ENCODE data around the gene NUP93.

Gene NUP93

DNA sequence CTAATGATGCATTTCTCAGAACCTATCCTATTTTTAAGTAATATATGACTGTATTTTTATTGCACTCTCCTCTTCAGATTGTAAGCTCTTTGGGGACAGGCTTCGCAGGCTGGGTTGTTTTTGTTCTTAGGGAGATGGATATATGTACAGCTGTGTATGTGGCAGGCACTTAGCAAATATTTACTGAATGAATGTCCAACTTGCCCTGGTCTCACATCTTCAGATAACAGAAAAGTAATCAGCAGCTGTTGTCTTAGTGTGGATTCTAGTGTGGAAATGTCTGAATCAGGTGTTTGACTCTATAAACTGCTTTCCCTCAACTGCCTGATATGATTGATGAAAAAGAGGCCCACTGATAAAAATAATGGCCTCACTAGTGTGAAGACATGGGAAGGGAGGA lies 88.0 kb downstream of the NUP93 start:
- DNase-seq (ENCODE audit: low read depth): no peak

- DNase-seq (ENCODE audit: low read depth): no peak
These were observed 93.3 kb downstream of the NUP93 start for GRCh38 chr16:56823081-56823733.

DNA sequence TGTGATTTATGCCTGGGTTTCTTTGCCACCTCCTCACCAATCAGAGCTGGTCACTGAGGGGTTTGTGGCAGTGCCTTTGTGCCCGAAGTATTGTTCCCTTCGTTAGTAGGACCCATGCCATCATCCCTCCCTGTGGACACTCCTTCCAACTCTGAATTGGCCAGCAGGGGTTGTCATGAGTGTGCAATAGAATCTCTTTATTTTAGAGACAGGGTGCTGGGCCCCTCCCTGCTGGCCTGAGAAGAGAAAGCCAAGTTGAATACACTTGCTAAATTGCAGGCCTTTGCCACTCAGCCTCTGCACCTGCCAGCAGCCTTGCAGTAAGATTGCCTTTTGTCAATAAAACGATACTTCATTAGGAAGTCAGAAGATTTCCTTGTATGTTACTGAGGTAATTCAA lies 94.4 kb downstream of the NUP93 start:
- DNase-seq (ENCODE audit: low read depth): no peak

DNA sequence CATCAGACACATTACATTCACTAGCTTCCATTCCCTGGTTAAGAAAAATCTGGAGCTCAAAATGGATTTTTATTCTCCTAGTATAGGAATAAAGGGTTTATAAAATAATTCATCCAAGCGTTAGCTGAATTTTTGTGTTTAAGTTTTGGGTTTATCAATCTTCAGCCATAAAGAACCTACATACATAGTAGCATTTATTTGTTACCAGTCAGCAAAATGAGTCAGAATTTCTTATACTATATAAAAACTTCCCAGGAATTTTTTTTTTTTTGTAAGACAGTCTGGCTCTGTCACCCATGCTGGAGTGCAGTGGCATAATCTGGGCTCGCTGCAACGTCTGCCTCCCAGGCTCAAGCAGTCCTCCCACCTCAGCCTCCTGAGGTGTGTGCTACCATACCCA lies 94.9 kb downstream of the NUP93 start:
- DNase-seq (ENCODE audit: low read depth): no peak

DNA sequence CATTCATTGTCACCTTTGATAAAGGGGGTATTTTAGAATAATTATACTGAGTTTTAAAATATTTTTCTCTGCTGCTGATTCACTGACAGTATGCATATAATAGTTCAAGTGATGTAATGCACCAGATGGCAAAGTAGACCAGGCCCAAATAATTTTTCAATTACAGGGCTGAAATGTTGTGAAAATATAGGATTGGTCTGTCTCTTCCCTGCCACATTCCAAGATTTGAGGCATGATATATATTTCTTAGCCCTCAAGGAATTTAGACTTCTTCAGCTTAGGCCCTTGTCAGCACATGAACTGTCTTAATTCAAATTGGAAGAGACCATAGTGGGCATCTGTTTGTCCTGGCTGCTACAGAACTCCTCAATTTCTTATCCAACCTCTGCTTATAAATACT lies 95.9 kb downstream of the NUP93 start:
- DNase-seq (ENCODE audit: low read depth): no peak

DNA sequence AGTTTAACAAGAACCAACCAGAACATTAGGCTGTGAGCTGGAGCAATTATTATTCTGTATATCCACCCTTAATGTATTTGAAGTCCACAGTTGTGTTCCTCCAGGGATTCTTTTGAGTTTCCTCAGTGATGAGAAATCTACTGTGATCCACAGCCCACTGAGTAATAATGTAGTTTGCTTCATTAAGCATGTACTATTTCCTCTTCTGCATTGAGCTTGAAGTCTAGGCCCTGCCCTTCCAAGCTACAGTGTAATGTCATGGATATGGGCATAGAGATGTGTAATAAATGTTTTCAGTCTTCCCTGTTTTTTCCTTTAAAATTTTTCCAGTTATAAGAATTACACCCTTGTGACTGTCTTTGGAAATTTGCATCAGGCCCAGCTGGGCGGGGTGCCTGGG lies 98.7 kb downstream of the NUP93 start:
- DNase-seq (ENCODE audit: low read depth): no peak

DNA sequence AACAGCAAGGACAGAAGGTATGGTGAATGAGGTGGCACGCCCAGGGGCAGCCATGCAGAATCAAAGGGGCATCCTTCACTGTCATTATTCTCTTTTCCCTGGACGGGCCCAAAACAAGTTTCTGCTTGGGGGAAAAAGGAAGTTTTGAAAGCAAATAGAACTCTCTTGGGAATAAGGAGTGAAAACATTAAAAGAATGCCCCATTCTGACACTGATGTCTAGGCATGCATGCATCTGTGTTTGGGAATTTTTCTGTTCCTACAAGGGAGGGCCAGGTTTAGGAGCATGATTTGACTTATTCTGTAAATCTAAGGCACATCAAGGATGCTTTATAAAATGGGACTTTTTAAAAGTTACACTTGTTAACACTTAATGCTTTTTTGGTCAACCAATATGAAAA lies 100.7 kb downstream of the NUP93 start:
- DNase-seq (ENCODE audit: low read depth): no peak

GRCh38 chr16:56832768-56833167 lies 102.8 kb downstream of the NUP93 start:
- DNase-seq (ENCODE audit: low read depth): no peak

- no peak for DNase-seq (ENCODE audit: low read depth)
These were observed 103.5 kb downstream of the NUP93 start for GRCh38 chr16:56833243-56833970.

DNA sequence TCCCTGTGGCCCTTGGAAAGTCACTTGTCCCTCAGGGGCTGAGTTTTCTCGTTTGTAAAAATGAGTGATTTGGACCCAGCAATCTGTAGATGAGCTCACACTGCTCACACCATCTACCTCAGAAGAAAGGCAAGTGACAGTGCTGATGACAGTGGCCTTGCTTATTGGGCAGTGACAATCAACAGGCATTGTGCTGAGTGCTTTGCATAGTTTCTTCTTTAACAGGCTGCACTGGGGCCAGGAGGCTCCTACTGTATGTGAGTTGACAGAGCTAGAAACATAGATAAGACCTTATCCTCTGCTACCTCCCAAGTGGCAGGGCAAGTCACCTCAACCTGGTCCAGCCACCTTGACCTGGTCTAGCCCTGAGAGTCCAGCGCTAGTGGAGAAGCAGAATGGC lies 105.4 kb downstream of the NUP93 start:
- DNase-seq (ENCODE audit: low read depth): no peak

GRCh38 chr16:56836410-56837230 lies 106.7 kb downstream of the NUP93 start:
- DNase-seq (ENCODE audit: low read depth): no peak

- DNase-seq (ENCODE audit: low read depth): no peak
These were observed 108.9 kb downstream of the NUP93 start for GRCh38 chr16:56838622-56839337.

GRCh38 chr16:56841233-56841632 lies 111.3 kb downstream of the NUP93 start:
- DNase-seq (ENCODE audit: low read depth): no peak

GRCh38 chr16:56841659-56842058 lies 111.7 kb downstream of the NUP93 start:
- DNase-seq (ENCODE audit: low read depth): no peak

DNA sequence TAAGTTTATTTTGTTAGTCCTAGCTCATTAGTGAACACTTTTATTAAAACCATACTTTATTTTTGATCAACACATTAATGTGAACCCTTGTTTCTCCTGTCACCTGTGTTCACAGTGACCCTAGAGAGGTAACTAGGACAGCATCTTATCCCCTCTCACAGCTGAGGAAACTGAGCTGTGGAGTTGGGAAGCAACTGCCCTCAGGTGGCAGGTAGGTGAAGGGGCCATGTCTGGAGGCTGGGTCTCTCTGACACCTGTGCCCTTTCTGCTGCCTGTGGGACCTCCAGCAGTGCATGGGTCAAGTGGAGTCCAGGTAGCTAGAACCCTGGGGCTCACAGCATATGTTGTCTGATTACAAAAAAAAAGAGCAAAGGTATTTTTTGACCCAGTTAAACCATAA lies 112.2 kb downstream of the NUP93 start:
- no peak for DNase-seq (ENCODE audit: low read depth)

GRCh38 chr16:56844056-56844455 lies 114.1 kb downstream of the NUP93 start:
- no peak for DNase-seq (ENCODE audit: low read depth)

DNA sequence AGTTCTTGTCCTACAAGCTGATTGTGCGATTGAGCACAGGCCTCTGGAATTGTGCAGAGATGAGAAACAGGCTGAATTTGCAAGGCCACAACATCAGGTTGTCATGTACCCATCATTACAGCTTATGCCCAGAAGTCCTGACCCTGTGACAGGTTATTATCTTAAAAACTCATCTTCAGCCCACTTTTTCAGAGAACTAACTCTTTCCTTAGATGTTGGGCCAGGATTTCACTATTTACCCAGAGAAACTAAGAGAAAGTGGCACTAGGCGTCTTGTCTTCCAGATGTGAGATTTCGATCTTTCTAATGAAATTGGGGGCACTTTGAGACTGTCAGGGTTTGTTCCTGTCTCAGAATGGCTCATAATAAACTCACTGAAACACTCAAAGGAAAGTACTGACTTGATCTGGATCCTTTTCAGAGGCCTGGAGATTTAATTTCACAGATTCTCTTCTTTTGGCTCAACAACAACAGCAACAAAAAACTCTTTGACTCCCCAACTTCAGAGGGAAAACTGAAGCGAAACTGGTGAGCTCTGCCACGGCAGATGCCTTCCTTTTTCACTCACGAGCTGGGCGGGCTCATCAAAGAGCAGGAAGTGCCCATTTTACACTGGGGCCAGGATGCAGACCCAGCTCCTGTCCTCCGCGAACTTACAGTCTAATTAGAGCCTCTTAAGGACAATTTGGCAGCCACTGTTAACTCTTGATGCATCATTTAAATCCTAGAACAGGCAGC lies 117.4 kb downstream of the NUP93 start:
- DNase-seq (ENCODE audit: low read depth): no peak

- peak; percentile 38 for DNase-seq (ENCODE audit: low read depth)
These were observed 118.4 kb downstream of the NUP93 start for GRCh38 chr16:56848029-56848936.

- peak; percentile 29 for DNase-seq (ENCODE audit: low read depth)
These were observed 119.2 kb downstream of the NUP93 start for GRCh38 chr16:56848955-56849689.

All from HS-27A (cell line).